ENCODE measurements around the gene C13orf46.

Gene C13orf46

DNA sequence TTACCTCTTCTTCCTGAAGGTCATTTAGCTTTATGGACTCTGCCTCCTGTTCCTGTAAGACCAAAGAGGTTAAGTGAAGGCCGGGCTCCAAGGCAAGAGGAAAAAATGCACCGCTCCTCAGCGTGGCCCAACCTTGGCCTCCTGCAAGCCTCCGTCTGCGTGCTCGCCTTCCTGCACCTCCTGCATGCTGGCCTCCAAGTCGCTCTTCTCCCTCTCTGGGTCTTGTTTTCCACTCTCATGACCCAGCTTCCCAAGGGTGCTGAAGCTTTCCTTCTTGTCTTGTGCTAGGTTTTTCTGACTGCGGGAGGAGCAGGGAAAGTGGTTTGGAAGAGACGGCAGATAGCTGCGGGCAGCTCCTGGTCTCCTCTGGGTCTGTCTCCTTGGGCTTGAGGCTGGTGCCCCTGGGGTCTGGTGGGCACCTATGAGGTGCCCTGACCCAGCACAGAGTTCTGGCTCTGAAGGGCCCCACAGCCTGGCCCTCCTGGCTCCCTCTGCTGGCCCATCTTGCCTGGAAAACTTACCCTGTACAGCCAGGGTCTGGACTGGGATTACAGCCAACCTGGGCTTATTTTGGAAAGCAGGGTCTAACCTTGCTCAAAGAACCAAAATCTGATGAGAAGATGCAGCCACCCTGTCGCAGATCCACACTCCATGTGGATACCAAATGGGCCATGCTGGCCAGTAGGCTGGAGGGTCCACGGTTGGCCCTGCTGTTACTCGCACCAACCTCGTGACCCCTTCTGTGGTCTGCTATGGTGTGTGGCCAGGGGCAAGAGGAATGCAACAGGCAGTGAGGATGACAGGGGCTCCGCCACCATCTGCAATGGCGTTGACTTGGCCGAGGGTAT, 5.2 kb downstream of the C13orf46 start:
- Histone ChIP-seq H3K27me3 (ENCODE audit: control insufficient read depth, insufficient read depth, low read length) (no peaks in the 10 kb centered on the region), H3K27ac (ENCODE audit: low read depth, low read length) (no peak overlapping the region), H3K4me3 (ENCODE audit: low read depth, low read length) (no peak overlapping the region), H3K4me1 (ENCODE audit: control insufficient read depth, insufficient read depth, low read length) (no peaks in the 10 kb centered on the region), H3K9me3 (ENCODE audit: control insufficient read depth, insufficient read depth, low read depth, low read length) (peaks cover 25% of the 10 kb centered on the region), H3K9ac (ENCODE audit: low read length) (no peak overlapping the region), H3K36me3 (ENCODE audit: control insufficient read depth, insufficient read depth, low read length) (no peaks in the 10 kb centered on the region; the same call in 1 of the 2 replicates)

DNA sequence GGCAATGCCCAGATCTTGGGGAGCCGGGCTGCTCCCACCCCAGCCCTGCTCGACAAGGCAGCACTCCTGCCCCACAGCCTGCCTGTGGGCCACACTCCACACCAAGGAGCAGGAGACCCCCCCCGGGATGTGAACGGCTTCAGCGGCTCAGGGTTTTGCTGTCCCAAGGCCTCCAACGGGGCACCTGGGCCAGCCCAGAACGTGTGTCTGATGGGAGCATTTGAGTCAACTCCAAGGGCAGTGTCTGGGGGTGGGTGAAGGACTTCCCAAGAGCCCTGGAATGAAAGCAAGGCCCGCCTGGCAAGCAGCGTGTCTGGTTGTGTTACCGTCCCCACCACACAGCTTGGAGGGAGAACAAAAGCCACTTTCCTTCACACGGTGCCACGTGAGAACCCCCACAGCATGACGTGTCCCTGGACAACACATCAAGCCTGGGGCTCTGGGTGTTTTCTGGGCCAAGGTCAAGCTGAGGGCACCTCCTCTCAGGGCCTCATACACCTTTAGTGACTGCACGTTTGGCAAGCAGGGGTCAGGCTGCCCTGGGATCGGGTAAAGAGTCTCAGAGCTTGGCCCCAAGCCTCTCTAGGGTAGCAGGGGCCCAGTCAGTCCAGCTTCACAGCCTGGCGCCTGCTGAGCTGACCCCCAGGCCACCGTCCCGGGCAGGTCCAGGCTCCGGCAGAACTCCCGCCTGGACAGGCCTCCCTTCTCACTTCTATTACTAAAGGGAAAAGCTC, 6.0 kb downstream of the C13orf46 start:
- peaks cover 26% of the 10 kb centered on the region for H3K9me3 ChIP-seq (ENCODE audit: control insufficient read depth, insufficient read depth, low read depth, low read length)
- no peak overlapping the region for H3K9ac ChIP-seq (ENCODE audit: low read length)
- no peaks in the 10 kb centered on the region for H3K27me3 ChIP-seq (ENCODE audit: control insufficient read depth, insufficient read depth, low read length)
- no peaks in the 10 kb centered on the region; the same call in 1 of the 2 replicates for H3K36me3 ChIP-seq (ENCODE audit: control insufficient read depth, insufficient read depth, low read length)
- H3K4me3 ChIP-seq (ENCODE audit: low read depth, low read length), result no peak overlapping the region
- no peak overlapping the region for H3K27ac ChIP-seq (ENCODE audit: low read depth, low read length)
- H3K4me1 ChIP-seq (ENCODE audit: control insufficient read depth, insufficient read depth, low read length), result no peaks in the 10 kb centered on the region

DNA sequence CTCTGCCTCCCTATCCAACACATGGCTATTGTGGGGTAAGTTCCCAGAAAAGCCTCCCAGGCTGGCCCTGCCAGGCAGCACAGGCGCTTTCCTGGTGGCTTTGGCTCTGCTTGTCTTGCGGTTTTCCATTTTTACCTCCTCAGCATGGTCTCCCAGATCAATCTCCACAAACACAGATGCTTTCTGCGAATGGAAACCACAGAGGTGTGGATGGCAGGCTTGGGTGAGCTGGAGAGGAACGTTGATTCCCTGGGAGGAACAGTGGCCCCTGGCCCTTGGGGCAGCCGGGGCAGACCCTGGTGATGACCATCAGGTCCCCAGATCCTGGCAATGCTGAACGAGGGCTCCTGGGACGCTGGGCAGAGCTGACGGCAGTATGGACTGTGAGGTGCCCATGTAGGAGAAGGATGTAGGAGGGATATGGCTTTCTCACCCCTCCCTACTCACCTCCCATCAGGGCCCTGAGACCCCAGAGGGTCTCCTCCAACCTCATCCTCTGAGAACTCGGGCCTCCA, 6.6 kb downstream of the C13orf46 start:
- Histone ChIP-seq H3K27me3 (ENCODE audit: control insufficient read depth, insufficient read depth, low read length) (no peaks in the 10 kb centered on the region), H3K27ac (ENCODE audit: low read depth, low read length) (no peak overlapping the region), H3K36me3 (ENCODE audit: control insufficient read depth, insufficient read depth, low read length) (no peaks in the 10 kb centered on the region; the same call in 1 of the 2 replicates), H3K4me3 (ENCODE audit: low read depth, low read length) (no peak overlapping the region), H3K4me1 (ENCODE audit: control insufficient read depth, insufficient read depth, low read length) (no peaks in the 10 kb centered on the region), H3K9ac (ENCODE audit: low read length) (no peak overlapping the region), H3K9me3 (ENCODE audit: control insufficient read depth, insufficient read depth, low read depth, low read length) (peaks cover 30% of the 10 kb centered on the region)

DNA sequence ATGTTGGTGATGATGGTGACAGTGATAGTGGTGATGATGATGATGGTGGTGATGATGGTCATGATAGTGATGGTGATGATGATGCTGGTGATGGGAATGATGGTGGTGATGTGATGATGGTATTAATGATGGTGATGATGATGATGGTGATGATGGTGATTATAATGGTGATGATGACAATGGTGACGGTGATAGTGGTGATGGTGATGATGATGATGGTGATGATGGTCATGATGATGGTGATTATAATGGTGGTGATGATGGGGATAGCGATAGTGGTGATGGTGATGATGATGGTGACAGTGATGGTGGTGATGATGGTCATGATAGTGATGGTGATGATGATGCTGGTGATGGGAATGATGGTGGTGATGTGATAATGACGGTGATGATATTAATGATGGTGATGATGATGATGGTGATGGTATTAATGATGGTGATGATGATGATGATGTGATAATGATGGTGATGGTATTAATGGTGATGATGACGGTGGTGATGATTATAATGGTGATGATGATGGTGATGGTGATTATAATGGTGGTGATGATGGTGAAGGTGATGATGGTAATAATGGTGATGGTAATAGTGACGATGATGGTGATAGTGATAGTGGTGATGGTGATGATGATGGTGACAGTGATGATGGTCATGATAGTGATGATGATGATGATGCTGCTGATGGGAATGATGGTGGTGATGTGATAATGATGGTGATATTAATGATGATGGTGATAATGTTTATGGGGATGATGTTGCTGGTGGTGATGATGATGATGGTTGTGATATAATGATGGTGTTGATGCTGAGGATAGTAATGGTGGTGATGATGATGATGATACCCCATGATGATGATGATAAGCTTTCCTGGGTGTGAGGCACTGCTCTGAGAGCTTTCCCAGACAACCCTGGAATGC, 7.7 kb downstream of the C13orf46 start:
- peaks cover 37% of the 10 kb centered on the region for H3K9me3 ChIP-seq (ENCODE audit: control insufficient read depth, insufficient read depth, low read depth, low read length)
- H3K36me3 ChIP-seq (ENCODE audit: control insufficient read depth, insufficient read depth, low read length), result no peaks in the 10 kb centered on the region; the same call in 1 of the 2 replicates
- H3K9ac ChIP-seq (ENCODE audit: low read length), result no peak overlapping the region
- no peaks in the 10 kb centered on the region for H3K4me1 ChIP-seq (ENCODE audit: control insufficient read depth, insufficient read depth, low read length)
- H3K4me3 ChIP-seq (ENCODE audit: low read depth, low read length), result no peak overlapping the region
- H3K27ac ChIP-seq (ENCODE audit: low read depth, low read length), result no peak overlapping the region
- H3K27me3 ChIP-seq (ENCODE audit: control insufficient read depth, insufficient read depth, low read length), result no peaks in the 10 kb centered on the region

DNA sequence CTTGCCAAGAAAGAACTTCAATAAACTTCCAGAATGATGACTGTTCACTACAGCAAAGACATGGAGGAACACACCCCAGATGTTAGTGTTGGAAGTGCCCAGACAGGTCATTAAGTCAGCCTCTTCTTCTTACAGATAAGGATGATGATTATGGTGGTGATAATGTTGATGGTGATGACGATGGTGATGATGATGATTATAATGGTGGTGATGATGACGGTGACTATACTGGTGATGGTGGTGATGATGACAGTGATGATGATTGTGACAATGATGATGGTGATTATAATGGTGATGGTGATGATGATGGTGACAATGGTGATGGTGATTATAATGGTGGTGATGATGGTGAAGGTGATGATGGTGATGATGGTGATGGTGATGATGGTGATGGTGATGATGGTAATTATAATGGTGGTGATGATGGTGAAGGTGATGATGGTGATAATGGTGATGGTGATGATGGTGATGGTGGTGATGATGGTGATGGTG, 8.4 kb downstream of the C13orf46 start:
- Histone ChIP-seq H3K9ac (ENCODE audit: low read length) (no peak overlapping the region), H3K9me3 (ENCODE audit: control insufficient read depth, insufficient read depth, low read depth, low read length) (peaks cover 44% of the 10 kb centered on the region), H3K4me3 (ENCODE audit: low read depth, low read length) (no peak overlapping the region), H3K36me3 (ENCODE audit: control insufficient read depth, insufficient read depth, low read length) (no peaks in the 10 kb centered on the region; the same call in 1 of the 2 replicates), H3K27ac (ENCODE audit: low read depth, low read length) (no peak overlapping the region), H3K4me1 (ENCODE audit: control insufficient read depth, insufficient read depth, low read length) (no peaks in the 10 kb centered on the region), H3K27me3 (ENCODE audit: control insufficient read depth, insufficient read depth, low read length) (no peaks in the 10 kb centered on the region)

DNA sequence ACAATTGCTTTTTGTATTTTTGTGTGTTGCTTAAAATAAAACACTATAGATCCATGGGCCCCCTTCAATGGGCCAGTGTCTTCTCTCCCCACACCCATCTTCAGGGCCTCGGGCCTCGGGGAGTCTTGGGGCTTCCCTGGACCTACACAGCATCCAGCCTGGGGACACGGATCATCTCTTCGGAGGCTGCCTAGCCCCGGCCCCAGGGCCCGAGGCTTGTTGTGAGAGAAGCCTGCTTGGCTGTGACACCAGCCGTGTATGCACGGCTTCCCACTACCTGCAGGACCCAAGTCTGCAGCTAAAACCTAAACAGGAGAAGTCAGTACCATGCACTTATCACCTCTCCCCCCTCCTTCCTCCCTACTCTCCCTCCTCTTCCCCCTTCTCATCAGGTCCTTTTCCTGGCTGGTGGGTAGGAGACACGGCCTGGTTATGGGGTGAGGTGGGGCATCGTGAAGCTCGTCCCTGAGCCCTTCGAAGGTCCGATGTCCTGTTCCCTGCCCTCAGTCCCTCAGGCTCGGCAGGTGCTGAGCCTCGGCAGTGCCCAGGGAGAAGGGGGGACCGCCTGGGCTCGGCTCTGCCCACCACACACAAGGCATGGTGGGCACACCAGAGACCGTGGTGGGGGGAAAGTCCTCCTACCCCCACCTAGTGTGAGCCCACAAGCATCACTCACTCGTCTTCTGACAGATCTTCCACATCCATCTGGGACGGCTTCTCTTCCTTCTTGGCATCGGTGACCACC, 9.5 kb downstream of the C13orf46 start:
- no peak overlapping the region for H3K4me3 ChIP-seq (ENCODE audit: low read depth, low read length)

DNA sequence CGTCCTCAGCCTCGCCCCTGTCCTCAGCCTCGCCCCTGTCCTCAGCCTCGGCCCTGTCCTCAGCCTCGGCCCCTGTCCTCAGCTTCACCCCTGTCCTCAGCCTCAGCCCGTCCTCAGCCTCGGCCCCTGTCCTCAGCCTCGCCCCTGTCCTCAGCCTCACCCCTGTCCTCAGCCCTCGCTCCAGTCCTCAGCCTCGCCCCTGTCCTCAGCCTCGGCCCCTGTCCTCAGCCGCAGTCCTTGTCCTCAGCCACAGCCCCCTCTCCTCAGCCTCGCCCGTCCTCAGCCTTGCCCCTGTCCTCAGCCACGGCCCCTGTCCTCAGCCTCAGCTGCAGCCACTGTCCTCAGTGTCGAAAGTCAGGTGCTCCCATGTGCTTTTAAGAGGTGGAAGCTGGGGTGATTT, 10.5 kb downstream of the C13orf46 start:
- H3K27me3 ChIP-seq (ENCODE audit: control insufficient read depth, insufficient read depth, low read length), result no peaks in the 10 kb centered on the region
- no peaks in the 10 kb centered on the region for H3K4me1 ChIP-seq (ENCODE audit: control insufficient read depth, insufficient read depth, low read length)
- H3K36me3 ChIP-seq (ENCODE audit: control insufficient read depth, insufficient read depth, low read length), result no peaks in the 10 kb centered on the region; the same call in 1 of the 2 replicates
- peaks cover 62% of the 10 kb centered on the region for H3K9me3 ChIP-seq (ENCODE audit: control insufficient read depth, insufficient read depth, low read depth, low read length)
- H3K9ac ChIP-seq (ENCODE audit: low read length), result no peak overlapping the region
- no peak overlapping the region for H3K4me3 ChIP-seq (ENCODE audit: low read depth, low read length)
- H3K27ac ChIP-seq (ENCODE audit: low read depth, low read length), result no peak overlapping the region

More for the DNA sequence above, 9.5 kb downstream of the C13orf46 start:
- H3K36me3 ChIP-seq (ENCODE audit: control insufficient read depth, insufficient read depth, low read length), result no peaks in the 10 kb centered on the region; the same call in 1 of the 2 replicates
- H3K27me3 ChIP-seq (ENCODE audit: control insufficient read depth, insufficient read depth, low read length), result no peaks in the 10 kb centered on the region
- H3K9ac ChIP-seq (ENCODE audit: low read length), result no peak overlapping the region
- H3K9me3 ChIP-seq (ENCODE audit: control insufficient read depth, insufficient read depth, low read depth, low read length), result peaks cover 51% of the 10 kb centered on the region
- H3K4me1 ChIP-seq (ENCODE audit: control insufficient read depth, insufficient read depth, low read length), result no peaks in the 10 kb centered on the region
- H3K27ac ChIP-seq (ENCODE audit: low read depth, low read length), result no peak overlapping the region

DNA sequence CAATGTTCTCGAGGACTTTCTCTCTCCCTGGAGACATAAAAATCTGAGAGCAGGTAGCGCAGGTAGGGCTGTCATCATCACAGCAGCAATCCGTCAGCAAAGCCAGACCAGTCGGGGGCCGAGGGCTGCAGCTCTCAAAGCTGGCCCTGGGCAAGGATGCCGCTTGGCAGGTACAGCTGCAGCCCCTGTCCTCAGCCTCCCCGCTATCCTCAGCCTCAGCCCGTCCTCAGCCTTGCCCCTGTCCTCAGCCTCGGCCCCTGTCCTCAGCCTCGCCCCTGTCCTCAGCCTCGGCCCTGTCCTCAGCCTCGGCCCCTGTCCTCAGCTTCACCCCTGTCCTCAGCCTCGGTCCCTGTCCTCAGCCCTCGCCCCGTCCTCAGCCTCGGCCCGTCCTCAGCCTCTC, 10.9 kb downstream of the C13orf46 start:
- Histone ChIP-seq H3K27me3 (ENCODE audit: control insufficient read depth, insufficient read depth, low read length) (no peaks in the 10 kb centered on the region), H3K36me3 (ENCODE audit: control insufficient read depth, insufficient read depth, low read length) (no peaks in the 10 kb centered on the region; the same call in 1 of the 2 replicates), H3K4me1 (ENCODE audit: control insufficient read depth, insufficient read depth, low read length) (no peaks in the 10 kb centered on the region), H3K9me3 (ENCODE audit: control insufficient read depth, insufficient read depth, low read depth, low read length) (peaks cover 66% of the 10 kb centered on the region), H3K27ac (ENCODE audit: low read depth, low read length) (no peak overlapping the region), H3K4me3 (ENCODE audit: low read depth, low read length) (no peak overlapping the region), H3K9ac (ENCODE audit: low read length) (no peak overlapping the region)

DNA sequence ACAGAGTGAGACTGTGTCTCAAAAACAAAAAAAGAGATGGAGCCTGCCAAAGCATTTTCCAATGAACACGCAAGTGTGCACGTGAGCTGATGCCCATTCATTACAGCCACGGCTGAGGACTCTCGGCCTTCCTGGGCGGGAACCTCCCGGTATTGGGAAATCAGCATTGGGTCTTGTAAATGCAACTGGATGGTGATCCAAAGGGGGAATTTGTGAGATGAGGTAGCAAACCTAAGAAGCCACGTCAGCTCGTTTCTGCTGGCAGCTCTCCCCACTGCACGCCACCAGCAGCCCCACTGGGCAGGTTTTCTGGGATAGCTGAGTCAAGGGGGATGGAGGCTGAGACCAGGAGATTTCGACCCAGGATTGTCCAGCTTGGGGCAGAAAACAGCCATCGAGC, 11.5 kb downstream of the C13orf46 start:
- peaks cover 72% of the 10 kb centered on the region for H3K9me3 ChIP-seq (ENCODE audit: control insufficient read depth, insufficient read depth, low read depth, low read length)

More for the DNA sequence above, 11.5 kb downstream of the C13orf46 start:
- Histone ChIP-seq H3K4me3 (ENCODE audit: low read depth, low read length) (no peak overlapping the region), H3K27ac (ENCODE audit: low read depth, low read length) (no peak overlapping the region), H3K9ac (ENCODE audit: low read length) (no peak overlapping the region), H3K36me3 (ENCODE audit: control insufficient read depth, insufficient read depth, low read length) (no peaks in the 10 kb centered on the region; the same call in 1 of the 2 replicates), H3K4me1 (ENCODE audit: control insufficient read depth, insufficient read depth, low read length) (no peaks in the 10 kb centered on the region), H3K27me3 (ENCODE audit: control insufficient read depth, insufficient read depth, low read length) (no peaks in the 10 kb centered on the region)

Measured in HUES6 (cell line).